Activated T-helper 17 cell treated with anti-CD3 and anti-CD28 coated beads, Interleukin-2, amount 50 U/mL, for 72 hours (primary cell): Measurements from ENCODE around the gene UVSSA. TPM values are rescaled to one million over a fixed set of nuclear protein-coding genes. Genes with fewer than 3 reads are reported as not detected.
"Not testable (repeated sequence)": the region's sequence is repeated elsewhere in the genome, so short reads cannot be mapped to it uniquely, and the experiment has no call there.

Source experiments
- ATAC-seq: fragments of 150-1000 bp; cut with Tn5 transposase; replicated peaks from 2 replicates; pipeline ENCODE4 v1.10.0; 2021; ENCODE audit warnings: mild to moderate bottlenecking, moderate library complexity
- H3K27ac Mint-ChIP-seq: one replicate; pipeline ENCODE4 v1.8.0; 2022; ENCODE audit warnings: mixed read lengths
- H3K27me3 Mint-ChIP-seq: one replicate; pipeline ENCODE4 v1.8.0; 2022; ENCODE audit warnings: mixed read lengths
- H3K36me3 Mint-ChIP-seq: one replicate; pipeline ENCODE4 v1.8.0; 2022; ENCODE audit warnings: low read depth, mild to moderate bottlenecking, mixed read lengths
- H3K4me1 Mint-ChIP-seq: one replicate; pipeline ENCODE4 v1.8.0; 2022; ENCODE audit warnings: mixed read lengths
- H3K4me3 Mint-ChIP-seq: one replicate; pipeline ENCODE4 v1.8.0; 2022; ENCODE audit warnings: mild to moderate bottlenecking, mixed read lengths
- H3K9me3 Mint-ChIP-seq: one replicate; pipeline ENCODE4 v1.8.0; 2022; ENCODE audit warnings: mixed read lengths
- total RNA-seq, 2 donors: library from RNA; stranded (reverse); gene quantifications; one replicate each; pipeline ENCODE4 v1.2.3, GENCODE V29; 2022

The UVSSA gene
- total RNA-seq, 2 donors from 2014 or later, result 15.8 to 22.3 TPM

- no peaks in the 10 kb centered on the region for H3K27me3 Mint-ChIP-seq
- no peak for ATAC-seq
- no peaks in the 10 kb centered on the region for H3K9me3 Mint-ChIP-seq
- no peaks in the 10 kb centered on the region for H3K4me1 Mint-ChIP-seq
- H3K36me3 Mint-ChIP-seq, result peaks cover 5% of the 10 kb centered on the region
- H3K27ac Mint-ChIP-seq, result no peak overlapping the region
- H3K4me3 Mint-ChIP-seq, result no peak overlapping the region
Observed at GRCh38 chr4:1367230-1367935, 20.4 kb downstream of the UVSSA start.

GRCh38 chr4:1367936-1368289 is 20.9 kb downstream of the UVSSA start:
- Mint-ChIP-seq H3K36me3 (peaks cover 10% of the 10 kb centered on the region), H3K4me3 (no peak overlapping the region), H3K27ac (no peak overlapping the region), H3K4me1 (no peaks in the 10 kb centered on the region), H3K9me3 (no peaks in the 10 kb centered on the region), H3K27me3 (no peaks in the 10 kb centered on the region)
- ATAC-seq, result no peak

DNA sequence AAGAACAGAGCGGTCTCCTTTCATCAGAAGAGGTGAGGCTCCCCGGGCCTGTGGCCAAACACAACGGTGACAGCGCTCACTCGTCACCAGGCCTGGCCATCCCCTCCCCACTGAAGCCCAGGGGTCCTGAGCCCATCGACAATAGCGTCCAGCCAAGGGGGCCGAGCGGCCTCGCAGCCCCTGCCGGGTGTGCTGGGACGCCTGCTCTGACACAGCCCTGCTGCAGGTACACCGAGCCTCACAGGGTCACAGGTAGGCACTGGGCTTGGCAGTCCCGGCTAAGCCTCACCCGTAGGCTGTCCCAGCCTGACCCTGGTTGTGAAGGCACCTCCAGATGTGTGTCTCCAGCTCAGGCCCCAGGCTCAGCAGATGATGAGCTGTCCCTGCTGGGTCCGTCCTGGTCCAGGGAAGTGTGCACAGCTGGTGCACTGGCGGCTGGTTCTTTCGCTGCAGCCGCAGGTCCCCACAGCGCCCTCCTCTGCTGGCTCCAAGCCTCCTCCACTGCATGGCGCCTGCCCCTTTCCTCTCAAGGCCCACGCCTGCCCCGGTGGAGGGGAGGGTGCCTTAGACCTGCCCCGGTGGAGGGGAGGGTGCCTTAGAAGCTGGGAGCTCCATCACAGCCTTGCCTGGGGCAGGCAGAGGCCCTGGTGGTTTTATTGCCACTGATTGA is 21.5 kb downstream of the UVSSA start:
- no peaks in the 10 kb centered on the region for H3K27me3 Mint-ChIP-seq
- H3K9me3 Mint-ChIP-seq, result no peaks in the 10 kb centered on the region
- H3K4me3 Mint-ChIP-seq, result no peak overlapping the region
- H3K27ac Mint-ChIP-seq, result no peak overlapping the region
- H3K4me1 Mint-ChIP-seq, result no peaks in the 10 kb centered on the region
- H3K36me3 Mint-ChIP-seq, result peaks cover 17% of the 10 kb centered on the region
- ATAC-seq, result no peak

- Mint-ChIP-seq H3K27ac (no peak overlapping the region), H3K36me3 (peaks cover 22% of the 10 kb centered on the region), H3K9me3 (no peaks in the 10 kb centered on the region), H3K27me3 (no peaks in the 10 kb centered on the region), H3K4me3 (no peak overlapping the region), H3K4me1 (no peaks in the 10 kb centered on the region)
- no peak for ATAC-seq
Observed at GRCh38 chr4:1369091-1369450, 22.1 kb downstream of the UVSSA start.

DNA sequence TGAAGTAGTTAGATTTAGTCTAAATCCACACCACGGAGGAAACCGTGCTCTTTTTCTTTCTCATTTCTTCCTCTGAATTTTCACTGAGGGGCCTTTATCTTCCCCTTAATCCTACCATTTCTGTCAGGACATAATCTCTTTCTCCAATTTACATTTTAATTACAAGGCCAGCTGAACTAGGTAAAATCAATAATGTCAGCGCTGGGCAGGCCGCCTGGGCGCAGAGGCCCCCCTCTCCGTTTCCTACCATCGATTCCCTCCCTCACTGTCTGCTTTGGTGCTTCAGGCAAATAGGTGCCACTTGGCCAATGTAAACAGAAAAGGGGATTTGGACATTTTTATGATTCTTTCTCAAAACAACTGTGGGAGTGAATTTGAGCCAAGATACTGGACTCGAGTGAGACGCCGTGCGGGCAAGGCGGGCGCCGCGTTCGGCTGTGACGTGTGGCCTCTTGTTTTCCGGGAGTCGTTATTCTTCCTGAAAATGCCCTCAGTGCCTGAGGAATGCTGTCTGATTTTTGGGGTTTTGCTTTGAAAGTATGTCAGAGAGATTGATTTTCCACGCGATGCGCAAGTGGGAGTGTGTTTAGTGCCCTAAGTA is 22.6 kb downstream of the UVSSA start:
- Mint-ChIP-seq H3K27ac (no peak overlapping the region), H3K36me3 (peaks cover 24% of the 10 kb centered on the region), H3K4me3 (no peak overlapping the region), H3K27me3 (no peaks in the 10 kb centered on the region), H3K9me3 (no peaks in the 10 kb centered on the region), H3K4me1 (no peaks in the 10 kb centered on the region)
- ATAC-seq, result no peak

GRCh38 chr4:1370321-1371124 is 23.5 kb downstream of the UVSSA start:
- no peak for ATAC-seq
- no peaks in the 10 kb centered on the region for H3K9me3 Mint-ChIP-seq
- H3K36me3 Mint-ChIP-seq, result peaks cover 24% of the 10 kb centered on the region
- no peak overlapping the region for H3K4me3 Mint-ChIP-seq
- H3K27ac Mint-ChIP-seq, result no peak overlapping the region
- no peaks in the 10 kb centered on the region for H3K4me1 Mint-ChIP-seq
- H3K27me3 Mint-ChIP-seq, result no peaks in the 10 kb centered on the region

DNA sequence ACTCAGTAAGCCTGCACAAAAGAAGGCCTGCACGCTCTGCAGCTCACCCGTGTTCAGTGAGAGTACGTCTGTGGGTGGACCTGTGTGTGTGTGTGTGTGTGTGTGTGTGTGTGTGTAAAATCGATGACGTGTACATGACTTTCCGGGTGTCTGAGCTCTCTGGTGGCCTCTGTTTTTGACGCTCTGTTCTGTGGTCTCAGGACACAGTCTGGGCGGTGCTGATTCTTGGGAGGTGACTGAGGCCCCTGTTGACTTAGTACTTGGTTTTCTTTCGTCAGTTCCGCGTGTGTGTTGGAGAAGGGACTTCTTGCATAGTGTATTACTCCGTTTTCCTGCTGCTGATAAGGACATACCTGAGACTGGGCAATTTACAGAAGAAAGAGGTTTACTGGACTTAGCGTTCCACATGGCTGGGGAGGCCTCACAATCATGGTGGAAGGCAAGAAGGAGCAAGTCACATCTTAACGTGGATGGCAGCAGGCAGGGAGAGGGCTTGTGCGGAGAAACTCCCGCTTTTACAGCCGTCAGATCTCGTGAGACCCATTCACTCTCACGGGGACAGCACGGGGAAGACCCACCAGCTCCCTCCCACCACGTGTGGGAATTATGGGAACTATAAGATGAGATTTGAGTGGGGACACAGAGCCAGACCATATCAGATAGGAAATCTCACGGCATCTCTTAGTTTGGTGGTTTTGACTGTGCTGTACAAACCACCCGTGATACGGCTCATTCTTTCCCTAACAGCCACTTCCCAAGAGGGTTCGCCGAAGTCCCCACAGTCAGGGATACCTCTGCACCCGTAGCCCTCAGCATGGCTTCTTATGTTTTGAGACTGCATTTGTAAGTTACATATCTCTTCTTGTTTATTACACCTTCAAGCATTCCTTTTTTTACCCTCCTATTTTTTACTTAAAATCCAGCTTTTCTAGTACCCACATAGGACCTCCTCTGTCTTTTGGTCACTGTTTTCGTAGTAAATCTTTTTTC is 24.5 kb downstream of the UVSSA start:
- H3K4me3 Mint-ChIP-seq, result no peak overlapping the region
- peaks cover 24% of the 10 kb centered on the region for H3K36me3 Mint-ChIP-seq
- no peak for ATAC-seq
- H3K9me3 Mint-ChIP-seq, result no peaks in the 10 kb centered on the region
- no peak overlapping the region for H3K27ac Mint-ChIP-seq
- no peaks in the 10 kb centered on the region for H3K4me1 Mint-ChIP-seq
- H3K27me3 Mint-ChIP-seq, result no peaks in the 10 kb centered on the region

GRCh38 chr4:1372576-1372975 is 25.6 kb downstream of the UVSSA start:
- not testable (repeated sequence) for H3K4me3 Mint-ChIP-seq, H3K27me3 Mint-ChIP-seq, H3K4me1 Mint-ChIP-seq, H3K9me3 Mint-ChIP-seq, H3K27ac Mint-ChIP-seq, ATAC-seq
- peaks cover 24% of the 10 kb centered on the region for H3K36me3 Mint-ChIP-seq

GRCh38 chr4:1373892-1374705 is 27.1 kb downstream of the UVSSA start:
- ATAC-seq, result no peak
- H3K9me3 Mint-ChIP-seq, result no peaks in the 10 kb centered on the region
- H3K4me1 Mint-ChIP-seq, result no peaks in the 10 kb centered on the region
- H3K27me3 Mint-ChIP-seq, result no peaks in the 10 kb centered on the region
- peaks cover 24% of the 10 kb centered on the region for H3K36me3 Mint-ChIP-seq
- H3K4me3 Mint-ChIP-seq, result no peak overlapping the region
- no peak overlapping the region for H3K27ac Mint-ChIP-seq

GRCh38 chr4:1374706-1375045 is 27.7 kb downstream of the UVSSA start:
- Mint-ChIP-seq H3K4me3 (no peak overlapping the region), H3K27me3 (no peaks in the 10 kb centered on the region), H3K27ac (no peak overlapping the region), H3K36me3 (peaks cover 24% of the 10 kb centered on the region), H3K4me1 (no peaks in the 10 kb centered on the region), H3K9me3 (no peaks in the 10 kb centered on the region)
- ATAC-seq, result no peak

DNA sequence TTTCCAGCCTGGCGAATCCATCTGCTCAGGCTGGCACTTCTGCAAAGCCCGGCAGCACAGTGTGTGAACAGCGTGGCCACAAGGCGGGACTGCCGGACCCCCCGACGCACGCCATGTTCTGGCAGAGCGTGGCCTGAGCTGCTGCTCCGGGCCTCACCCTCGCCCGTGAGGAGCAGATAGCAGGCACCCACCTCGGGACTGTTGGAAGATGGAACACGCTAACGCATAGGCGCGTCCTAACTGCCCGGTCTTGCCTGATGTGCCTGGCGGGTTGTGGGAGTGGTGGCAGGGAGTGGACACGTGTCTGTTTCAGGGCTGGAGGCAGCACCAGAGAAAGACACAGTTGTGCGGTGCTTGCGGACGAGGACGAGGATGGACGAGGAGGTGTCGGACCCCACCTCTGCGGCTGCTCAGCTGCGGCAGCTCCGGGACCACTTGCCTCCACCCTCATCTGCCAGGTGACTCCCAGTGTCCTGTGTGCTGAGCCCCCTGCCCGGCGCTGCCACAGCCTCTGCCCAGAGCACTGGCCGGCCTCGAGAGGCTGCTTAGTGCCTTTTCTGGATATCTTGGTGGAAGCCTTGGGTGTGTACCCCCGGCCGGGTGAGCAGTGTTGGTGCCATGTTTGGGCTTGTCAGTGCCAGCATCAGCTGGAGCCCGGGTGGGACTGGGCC is 28.2 kb downstream of the UVSSA start:
- no peaks in the 10 kb centered on the region for H3K4me1 Mint-ChIP-seq
- ATAC-seq, result no peak

DNA sequence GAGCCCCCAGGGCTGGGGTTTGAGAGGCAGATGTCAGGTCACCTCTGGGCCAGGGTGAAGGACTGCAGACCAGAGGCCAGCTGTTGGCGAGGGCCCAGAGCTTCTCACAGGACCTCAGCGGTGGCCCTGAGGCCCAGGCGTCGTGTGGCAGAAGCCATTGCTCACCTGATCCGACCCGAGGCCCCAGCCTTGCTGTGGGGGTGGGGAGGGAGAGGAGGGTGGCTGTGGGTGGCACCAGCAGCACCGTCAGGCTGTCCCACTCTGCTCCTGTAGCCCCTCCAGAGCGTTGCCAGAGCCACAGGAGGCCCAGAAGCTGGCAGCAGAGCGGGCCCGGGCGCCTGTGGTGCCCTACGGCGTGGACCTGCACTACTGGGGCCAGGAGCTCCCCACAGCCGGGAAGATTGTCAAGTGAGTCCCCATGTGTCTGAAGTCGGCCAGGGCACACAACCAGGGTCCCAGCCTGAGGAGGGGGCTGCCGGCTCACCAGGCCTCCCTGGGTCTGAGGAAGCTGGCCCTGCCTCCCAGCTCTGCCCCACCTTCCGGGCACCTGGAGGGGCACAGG is 28.8 kb downstream of the UVSSA start:
- H3K27me3 Mint-ChIP-seq, result no peaks in the 10 kb centered on the region
- no peak overlapping the region for H3K27ac Mint-ChIP-seq
- no peak overlapping the region for H3K4me3 Mint-ChIP-seq
- H3K9me3 Mint-ChIP-seq, result no peaks in the 10 kb centered on the region
- ATAC-seq, result no peak
- H3K4me1 Mint-ChIP-seq, result no peaks in the 10 kb centered on the region
- peaks cover 24% of the 10 kb centered on the region for H3K36me3 Mint-ChIP-seq

More for the DNA sequence above, 28.2 kb downstream of the UVSSA start:
- Mint-ChIP-seq H3K27ac (no peak overlapping the region), H3K4me3 (no peak overlapping the region), H3K27me3 (no peaks in the 10 kb centered on the region), H3K36me3 (peaks cover 24% of the 10 kb centered on the region), H3K9me3 (no peaks in the 10 kb centered on the region)
